K562 (cell line): Measurements from ENCODE around the gene KLB. TPM values are rescaled to one million over a fixed set of nuclear protein-coding genes. Genes with fewer than 3 reads are reported as not detected.
A peak's percentile ranks its signal among the peaks of the same experiment; 100 is the strongest.
"Not testable (repeated sequence)": the region's sequence is repeated elsewhere in the genome, so short reads cannot be mapped to it uniquely, and the experiment has no call there.

ENCODE experiments used
- ATAC-seq: fragments of 200-7000 bp; cut with Tn5 transposase; 3 replicates; pipeline ENCODE4 v1.9.1; 2020; ENCODE audit warnings: moderate library complexity
- BruUV-seq: library from RNA; stranded (reverse); fragments of 400-500 nt; replicated peaks from 2 replicates; lab custom pipeline; 2021; lab: Mats Ljungman, UMichigan
- CTCF ChIA-PET: fragments of 300-600 bp; formaldehyde crosslinking; extraction: SDS; loops from one replicate; lab custom pipeline; 2021; ENCODE audit warnings: low intra/inter-chr PET ratio; lab: Yijun Ruan, JAX
- POLR2A ChIA-PET: fragments of 300-600, 350-650 bp; sonication (Branson Sonifier 250); formaldehyde crosslinking; extraction: SDS; loops from one replicate; lab custom pipeline; 2021; ENCODE audit warnings: antibody characterized with exemption, inconsistent platforms; lab: Yijun Ruan, JAX
- DNase-seq, 4 experiments: peaks; one replicate each; pipeline versions ENCODE4 v3.0.0 to v3.0.0-alpha.2; 2011 to 2018; ENCODE audit warnings: low spot score in 3 of 4, mixed read lengths in 3 of 4; ENCODE audit errors: extremely low read depth in 1 of 4
- FAIRE-seq: peaks from 2 replicates; lab custom pipeline; 2011; peaks lifted over from hg19 to GRCh38; lab: Jason Lieb, UNC
- H2AFZ ChIP-seq: 2 replicates; pipeline ENCODE4 v1.6.0; 2011; ENCODE audit warnings: low read depth, low read length, control low read depth, inconsistent platforms
- H3K27ac ChIP-seq: fragments of 200-600 bp; 3 replicates; pipeline ENCODE4 v1.8.0; 2011; ENCODE audit warnings: low read depth, mild to moderate bottlenecking, control low read depth, inconsistent platforms, low read length, moderate library complexity, mixed read lengths; ENCODE audit errors: extremely low read depth
- H3K27me3 ChIP-seq, 2 experiments: fragments of 300-600 bp in 1 of 2; 2 replicates in 1 of 2; 3 replicates in 1 of 2; pipeline versions ENCODE4 v1.6.0 to v1.8.0; 2011; ENCODE audit warnings: inconsistent platforms in 2 of 2, low read length in 2 of 2, mild to moderate bottlenecking in 1 of 2, mixed read lengths in 1 of 2, moderate library complexity in 1 of 2; ENCODE audit not compliant: control insufficient read depth in 2 of 2, insufficient read depth in 2 of 2
- H3K36me3 ChIP-seq: fragments of 300-600 bp; 3 replicates; pipeline ENCODE4 v1.8.0; 2011; ENCODE audit warnings: mild to moderate bottlenecking, low read length, inconsistent platforms; ENCODE audit not compliant: control insufficient read depth, insufficient read depth
- H3K4me1 ChIP-seq, 2 experiments: fragments of 200-600 bp in 1 of 2; replicated peaks in 1 of 2; 2 replicates in 1 of 2; 3 replicates in 1 of 2; pipeline versions ENCODE4 v1.5.1 to v1.8.0; 2011; ENCODE audit warnings: inconsistent platforms in 2 of 2, low read length in 2 of 2, mild to moderate bottlenecking in 1 of 2, mixed read lengths in 1 of 2, moderate library complexity in 1 of 2; ENCODE audit not compliant: control insufficient read depth in 2 of 2, insufficient read depth in 2 of 2
- H3K4me2 ChIP-seq: 2 replicates; pipeline ENCODE4 v1.6.1; 2011; ENCODE audit warnings: low read length, control low read depth, inconsistent platforms, mixed read lengths; ENCODE audit not compliant: insufficient read depth
- H3K4me3 ChIP-seq: fragments of 200-600 bp; sonication (generic), shearing (Covaris generic); 2 replicates; pipeline ENCODE4 v1.5.1; 2016; ENCODE audit warnings: control low read depth, inconsistent platforms
- H3K79me2 ChIP-seq: fragments of 200-600 bp; 3 replicates; pipeline ENCODE4 v1.8.0; 2011; ENCODE audit warnings: low read length, inconsistent platforms; ENCODE audit not compliant: control insufficient read depth, insufficient read depth
- H3K9ac ChIP-seq, 2 experiments: 2 replicates each; pipeline versions ENCODE4 v1.6.0 to v1.6.1; 2011; ENCODE audit warnings: low read depth in 2 of 2, low read length in 2 of 2, control low read depth in 1 of 2, inconsistent platforms in 1 of 2, mild to moderate bottlenecking in 1 of 2, mixed read lengths in 1 of 2; ENCODE audit not compliant: insufficient read depth in 1 of 2
- H3K9me1 ChIP-seq: one replicate; pipeline ENCODE4 v1.6.0; 2011; ENCODE audit warnings: inconsistent platforms, mild to moderate bottlenecking, low read length, moderate library complexity; ENCODE audit not compliant: control insufficient read depth, insufficient read depth
- H3K9me3 ChIP-seq: replicated peaks from 2 replicates; pipeline ENCODE4 v1.5.1; 2011; ENCODE audit warnings: low read depth, low read length, inconsistent platforms; ENCODE audit not compliant: control insufficient read depth, insufficient read depth
- H4K20me1 ChIP-seq: replicated peaks from 2 replicates; pipeline ENCODE4 v1.6.1; 2011; ENCODE audit warnings: low read length, inconsistent platforms, mixed read lengths; ENCODE audit not compliant: control insufficient read depth, insufficient read depth
- CAMTA2 ChIP-seq: fragments of 250-450 bp; sonication (Bioruptor Pico); conservative IDR thresholded peaks from 2 replicates; pipeline ENCODE4 v1.5.1; 2022
- HNRNPK ChIP-seq: fragments of 200-400 bp; formaldehyde crosslinking; IDR thresholded peaks from one replicate; pipeline ENCODE4 v1.6.1; 2018; ENCODE audit warnings: mild to moderate bottlenecking, low read depth, low read length; ENCODE audit not compliant: poor library complexity, severe bottlenecking
- PCBP1 ChIP-seq: fragments of 200-400 bp; formaldehyde crosslinking; IDR thresholded peaks from 2 replicates; pipeline ENCODE4 v1.6.1; 2018; ENCODE audit warnings: mild to moderate bottlenecking, low read depth, low read length; ENCODE audit not compliant: poor library complexity, severe bottlenecking
- ZBTB5 ChIP-seq: fragments of 450-650 bp; IDR thresholded peaks from 2 replicates; pipeline ENCODE4 v1.6.1; 2017; ENCODE audit warnings: antibody characterized with exemption
- ZFP30 ChIP-seq: fragments of 250-450 bp; sonication (Bioruptor Pico); IDR thresholded peaks from 2 replicates; pipeline ENCODE4 v1.8.0; 2022; ENCODE audit warnings: moderate library complexity, mild to moderate bottlenecking, inconsistent platforms, borderline replicate concordance
- ZNF121 ChIP-seq: sonication (generic); formaldehyde crosslinking; conservative IDR thresholded peaks from 2 replicates; pipeline ENCODE4 v1.8.0; 2022; ENCODE audit warnings: missing genetic modification reagents
- WGBS: fragments of 100-300 bp; shearing (Covaris generic); methylation state at CpG from one replicate; pipeline ENCODE4 v1.1.6; 2016; ENCODE audit warnings: low coverage, mixed read lengths; ENCODE audit not compliant: insufficient coverage; ENCODE audit errors: missing lambda C conversion rate; 5-methylcytosine and 5-hydroxymethylcytosine counted together
- in situ Hi-C: fragments of 300-500 bp; cut with MboI; formaldehyde crosslinking; loops from 4 replicates; pipeline ENCODE4 v1.15.0; 2018; ENCODE audit warnings: inconsistent platforms, mixed read lengths
- intact Hi-C: fragments of 100-400 bp; cut with micrococcal nuclease; formaldehyde crosslinking; loops from 2 replicates; pipeline ENCODE4 v1.14.2; 2022
- polyA plus RNA-seq, 8 experiments: library from polyadenylated mRNA; depleted of rRNA in 4 of 8; stranded (reverse) in 5 of 8; unstranded in 3 of 8; fragments of >200 nt; fragmentation: Nextera tagmentation in 2 of 8; fragmentation: Illumina TruSeq in 1 of 8; extraction: Ambion mirVana in 2 of 8; extraction: Trizol in 1 of 8; gene quantifications; 2 replicates each; pipeline versions ENCODE4 v1.2.1 to v1.2.3, GENCODE V29; 2011 to 2014; ENCODE audit warnings: inconsistent platforms in 1 of 8, missing spikeins in 1 of 8
- total RNA-seq, 7 experiments: library from RNA; depleted of rRNA in 6 of 7; stranded (reverse); fragments of >200 nt in 6 of 7; fragmentation: Illumina TruSeq in 2 of 7; extraction: Trizol in 2 of 7; gene quantifications; 2 replicates each; pipeline versions ENCODE4 v1.2.1 to v1.2.3, GENCODE V29; 2011 to 2021; ENCODE audit warnings: low replicate concordance in 1 of 7

The KLB gene
- total and polyA plus RNA-seq, 9 of the 15 experiments (the other 6 are each of a cell fraction or from before 2014, with no cell fraction given) = 0.04 to 0.13 TPM; not detected in 7

DNA sequence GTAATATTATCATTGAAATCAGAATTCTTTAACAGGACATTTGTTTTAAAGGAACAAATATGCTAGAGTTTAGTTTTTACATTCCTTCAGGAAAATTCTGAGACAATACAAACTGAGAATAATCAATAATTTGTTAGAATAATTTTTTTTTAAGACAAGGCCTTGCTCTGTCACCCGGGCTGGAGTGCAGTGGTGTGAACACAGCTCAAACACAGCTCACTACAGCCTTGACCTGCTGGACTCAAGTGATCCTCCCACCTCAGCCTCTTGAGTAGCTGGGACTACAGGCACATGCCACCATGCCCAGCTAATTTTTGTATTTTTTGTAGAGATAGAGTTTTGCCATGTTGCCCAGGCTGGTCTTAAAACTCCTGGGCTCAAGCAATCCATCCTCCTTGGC lies 18.6 kb downstream of the KLB start:
- 64% methylated on average over 1 of the region's 1 CpG for WGBS
- CTCF ChIA-PET, H3K9me1 ChIP-seq, H3K9me3 ChIP-seq, H3K4me2 ChIP-seq, H3K36me3 ChIP-seq, in situ Hi-C loops, FAIRE-seq, H4K20me1 ChIP-seq, H3K27me3 ChIP-seq, H2AFZ ChIP-seq, H3K79me2 ChIP-seq, ATAC-seq, H3K4me3 ChIP-seq, H3K9ac ChIP-seq, DNase-seq, BruUV-seq, H3K27ac ChIP-seq, intact Hi-C loops: not testable (repeated sequence)
- POLR2A ChIA-PET = interaction anchor here (0.6 to 2.3 kb wide), 3 partner anchors 10 to 532 kb away, joined by 3 to 9 read pairs (median 3); no protein-coding TSS in a partner anchor
- H3K4me1 ChIP-seq = peaks cover 0 to 14% of the 10 kb centered on the region in 2 experiments; a peak in 3 of 5 replicates

DNA sequence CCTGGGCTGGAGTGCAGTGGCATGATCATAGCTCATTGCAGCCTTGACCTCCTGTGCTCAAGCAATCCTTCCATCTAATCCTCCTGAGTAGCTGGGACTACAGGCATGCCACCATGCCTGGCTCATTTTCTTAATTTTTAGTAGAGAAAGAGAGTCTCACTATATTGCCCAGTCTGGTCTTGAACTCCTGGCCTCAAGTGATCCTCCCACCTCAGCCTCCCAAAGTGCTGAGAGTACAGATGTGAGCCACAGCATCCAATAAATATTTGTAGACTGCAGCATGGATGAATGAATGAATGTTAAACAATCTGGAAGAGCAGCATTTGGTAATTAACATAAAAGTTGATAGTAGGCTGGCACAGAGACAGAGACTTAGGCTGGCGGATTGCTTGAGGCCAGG lies 20.0 kb downstream of the KLB start:
- intact Hi-C loops (no loop called here), in situ Hi-C loops (no loop called here)
- Histone ChIP-seq H3K27ac (no peak overlapping the region), H3K9ac (no peak overlapping the region), H3K27me3 (no peaks in the 10 kb centered on the region), H4K20me1 (no peaks in the 10 kb centered on the region), H3K4me1 (peaks cover 0 to 14% of the 10 kb centered on the region in 2 experiments; a peak in 3 of 5 replicates), H3K4me3 (no peak overlapping the region), H3K9me3 (no peaks in the 10 kb centered on the region), H2AFZ (no peak overlapping the region), H3K36me3 (no peaks in the 10 kb centered on the region), H3K79me2 (no peaks in the 10 kb centered on the region), H3K9me1 (no peaks in the 10 kb centered on the region), H3K4me2 (no peak overlapping the region)
- DNase-seq = no peak
- WGBS = 100% methylated on average over 1 of the region's 1 CpG
- no peak for ATAC-seq
- no TSS peak for BruUV-seq
- FAIRE-seq = no peak
- TF ChIP-seq PCBP1 (no peak), ZBTB5 (no peak), ZNF121 (CRISPR knock-in tag) (peak; percentile 54; the same call in 1 of the 2 replicates), HNRNPK (no peak), ZFP30 (CRISPR knock-in tag) (no peak), CAMTA2 (CRISPR knock-in tag) (no peak)
- ChIA-PET CTCF (no interaction called here), POLR2A (interaction anchor here (0.6 kb wide), 2 partner anchors 974 to 1117 kb away, joined by 3 to 4 read pairs; no protein-coding TSS in a partner anchor)
